ENCODE results near the gene PIP4K2A. TPM values are rescaled to one million over a fixed set of nuclear protein-coding genes. Genes with fewer than 3 reads are reported as not detected.

The PIP4K2A gene
- total RNA-seq, 1 donor from 2014 or later, result 28.6 TPM

DNA sequence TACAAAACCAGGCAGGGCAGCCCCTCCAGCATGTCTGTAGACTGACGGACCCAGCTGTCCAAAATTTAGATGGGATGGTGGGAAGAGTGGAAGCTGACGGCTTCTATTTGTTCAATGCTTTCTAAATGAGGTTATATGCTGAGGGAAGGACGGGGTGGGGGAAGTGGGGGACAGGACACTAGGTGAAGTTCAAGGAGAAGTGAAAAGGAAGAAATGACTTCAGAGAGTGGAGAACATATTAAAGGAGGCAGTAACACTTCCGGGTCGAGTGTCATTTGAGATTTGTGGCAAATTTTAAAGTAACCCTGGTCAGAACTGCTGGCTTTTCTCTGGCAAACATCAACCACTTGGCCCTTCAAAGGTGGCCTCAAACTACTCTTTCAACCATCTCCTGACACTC, 9.4 kb downstream of the PIP4K2A start:
- H3K4me3 ChIP-seq (ENCODE audit: low read depth, low read length), result no peak overlapping the region
- TF ChIP-seq, protein P1, sequence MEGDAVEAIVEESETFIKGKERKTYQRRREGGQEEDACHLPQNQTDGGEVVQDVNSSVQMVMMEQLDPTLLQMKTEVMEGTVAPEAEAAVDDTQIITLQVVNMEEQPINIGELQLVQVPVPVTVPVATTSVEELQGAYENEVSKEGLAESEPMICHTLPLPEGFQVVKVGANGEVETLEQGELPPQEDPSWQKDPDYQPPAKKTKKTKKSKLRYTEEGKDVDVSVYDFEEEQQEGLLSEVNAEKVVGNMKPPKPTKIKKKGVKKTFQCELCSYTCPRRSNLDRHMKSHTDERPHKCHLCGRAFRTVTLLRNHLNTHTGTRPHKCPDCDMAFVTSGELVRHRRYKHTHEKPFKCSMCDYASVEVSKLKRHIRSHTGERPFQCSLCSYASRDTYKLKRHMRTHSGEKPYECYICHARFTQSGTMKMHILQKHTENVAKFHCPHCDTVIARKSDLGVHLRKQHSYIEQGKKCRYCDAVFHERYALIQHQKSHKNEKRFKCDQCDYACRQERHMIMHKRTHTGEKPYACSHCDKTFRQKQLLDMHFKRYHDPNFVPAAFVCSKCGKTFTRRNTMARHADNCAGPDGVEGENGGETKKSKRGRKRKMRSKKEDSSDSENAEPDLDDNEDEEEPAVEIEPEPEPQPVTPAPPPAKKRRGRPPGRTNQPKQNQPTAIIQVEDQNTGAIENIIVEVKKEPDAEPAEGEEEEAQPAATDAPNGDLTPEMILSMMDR (conservative IDR thresholded peaks at IDR 0.05; ENCODE audit: low read depth, low read length), result no peak
- no peak for DNase-seq (ENCODE audit: low read depth)

DNA sequence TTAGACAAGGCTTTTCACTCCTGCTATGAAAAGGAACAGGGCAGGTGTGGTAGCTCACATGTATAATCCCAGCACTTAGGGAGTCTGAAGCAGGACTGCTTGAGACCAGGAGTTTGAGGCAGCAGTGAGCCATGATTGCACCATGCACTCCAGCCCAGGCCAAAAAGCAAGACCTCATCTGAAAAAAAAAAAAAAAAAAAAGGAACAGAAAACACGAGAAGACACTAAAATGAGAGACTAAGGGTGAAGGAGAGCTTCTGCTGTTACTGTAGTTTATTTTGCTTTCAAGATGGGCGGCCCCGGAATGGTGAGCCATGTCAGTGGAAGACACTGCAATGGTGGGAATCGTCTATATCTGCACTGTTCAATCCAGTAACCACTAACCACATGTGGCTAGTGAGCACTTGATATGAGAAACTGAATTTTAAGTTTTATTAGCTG, 9.9 kb downstream of the PIP4K2A start:
- TF ChIP-seq, protein P1 (conservative IDR thresholded peaks at IDR 0.05; ENCODE audit: low read depth, low read length), result no peak
- DNase-seq (ENCODE audit: low read depth), result no peak
- H3K4me3 ChIP-seq (ENCODE audit: low read depth, low read length), result no peak overlapping the region

DNA sequence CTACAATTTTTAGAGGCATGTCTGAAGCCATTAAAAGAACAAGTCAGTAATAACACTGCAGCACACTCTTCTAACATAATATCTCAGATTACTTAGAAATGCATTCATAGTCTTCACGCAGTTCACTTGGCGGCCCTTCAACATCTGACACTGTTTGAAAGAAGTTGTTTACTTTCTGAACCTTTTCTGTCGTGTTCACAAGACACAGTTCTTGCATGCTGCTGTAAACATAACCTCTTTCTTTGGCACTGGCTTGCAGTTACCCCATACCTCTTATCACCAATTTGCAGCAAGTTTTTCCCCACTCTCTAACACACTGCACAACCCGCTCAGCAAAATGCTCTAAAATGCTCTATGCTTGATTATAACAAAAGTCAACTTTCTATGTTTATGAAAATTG, 12.0 kb downstream of the PIP4K2A start:
- TF ChIP-seq, protein P1 (conservative IDR thresholded peaks at IDR 0.05; ENCODE audit: low read depth, low read length), result no peak
- no peak for DNase-seq (ENCODE audit: low read depth)
- no peak overlapping the region for H3K4me3 ChIP-seq (ENCODE audit: low read depth, low read length)

DNA sequence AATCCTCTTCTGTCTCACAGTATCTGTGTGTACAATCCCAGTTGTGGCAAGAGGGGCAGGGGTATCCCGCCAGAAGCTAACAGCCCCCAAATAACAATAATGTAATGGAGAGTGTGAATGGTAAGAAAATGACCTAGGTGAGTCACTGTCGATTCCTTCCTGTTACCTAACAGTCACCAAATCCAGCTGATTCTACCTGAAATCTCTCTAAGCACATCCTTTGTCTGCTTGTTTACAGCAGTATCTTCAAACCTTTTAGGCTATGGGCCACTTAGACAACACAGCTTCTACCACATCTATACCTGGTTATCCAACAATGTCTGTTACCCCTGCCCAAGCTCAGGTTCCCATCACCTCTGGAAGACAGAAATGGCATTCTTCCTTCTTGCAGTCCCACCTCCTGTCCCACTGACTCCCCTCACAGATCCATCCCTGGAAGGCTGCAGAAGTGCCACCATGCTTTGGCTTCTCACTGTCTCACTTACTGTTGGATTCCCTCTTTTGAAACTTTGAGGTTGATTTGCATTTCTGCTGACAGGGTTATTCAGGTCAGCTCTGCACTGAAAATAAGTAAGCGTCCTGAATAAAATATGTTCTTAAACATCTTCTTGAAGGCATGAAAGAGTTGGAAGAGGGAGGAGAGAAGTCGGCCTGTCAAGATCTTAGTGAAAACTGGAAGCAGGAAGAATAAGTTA, 13.1 kb downstream of the PIP4K2A start:
- no peak overlapping the region for H3K4me3 ChIP-seq (ENCODE audit: low read depth, low read length)
- DNase-seq (ENCODE audit: low read depth), result no peak
- TF ChIP-seq, protein P1 (conservative IDR thresholded peaks at IDR 0.05; ENCODE audit: low read depth, low read length), result no peak

DNA sequence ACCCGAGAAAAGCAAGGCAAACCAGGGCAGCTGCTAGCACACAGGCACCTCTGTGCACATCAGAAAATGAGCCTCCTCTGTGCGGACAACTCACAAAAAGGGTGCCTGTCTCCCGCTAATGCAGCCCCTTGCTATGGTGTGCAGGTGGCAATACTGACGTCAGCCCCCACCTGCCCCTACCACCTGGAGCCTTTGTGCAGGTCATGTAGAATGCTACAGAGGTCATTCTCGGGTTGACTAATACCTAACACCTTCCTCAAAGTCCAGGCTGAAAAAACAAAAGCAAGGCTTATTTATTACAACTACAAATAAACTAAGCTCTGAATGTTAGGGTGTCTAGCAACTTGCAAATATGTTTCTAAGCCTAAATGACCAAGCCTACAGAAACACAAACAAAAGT, 13.9 kb downstream of the PIP4K2A start:
- no peak for DNase-seq (ENCODE audit: low read depth)
- H3K4me3 ChIP-seq (ENCODE audit: low read depth, low read length), result no peak overlapping the region
- TF ChIP-seq, protein P1 (conservative IDR thresholded peaks at IDR 0.05; ENCODE audit: low read depth, low read length), result no peak

DNA sequence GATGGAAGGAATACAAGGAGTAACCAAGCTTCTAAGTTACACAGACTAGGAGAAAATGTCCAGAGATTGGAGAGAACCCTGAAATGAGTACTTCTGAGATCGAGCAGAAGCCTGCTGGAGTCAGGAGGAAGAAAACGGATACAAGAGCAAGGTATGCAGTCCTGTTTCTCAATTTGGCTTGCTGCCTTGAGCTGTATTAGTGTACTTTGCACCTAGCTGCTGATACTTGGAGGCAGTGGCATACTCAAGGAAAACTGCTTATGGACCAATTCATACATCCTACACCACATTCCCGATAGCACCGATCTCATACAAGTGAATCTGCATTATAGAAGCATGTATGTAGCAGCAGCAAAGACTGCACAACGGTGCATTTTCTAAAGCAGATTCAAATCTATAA, 14.4 kb downstream of the PIP4K2A start:
- no peak overlapping the region for H3K4me3 ChIP-seq (ENCODE audit: low read depth, low read length)
- DNase-seq (ENCODE audit: low read depth), result peak; percentile 42
- TF ChIP-seq, protein P1 (conservative IDR thresholded peaks at IDR 0.05; ENCODE audit: low read depth, low read length), result no peak

DNA sequence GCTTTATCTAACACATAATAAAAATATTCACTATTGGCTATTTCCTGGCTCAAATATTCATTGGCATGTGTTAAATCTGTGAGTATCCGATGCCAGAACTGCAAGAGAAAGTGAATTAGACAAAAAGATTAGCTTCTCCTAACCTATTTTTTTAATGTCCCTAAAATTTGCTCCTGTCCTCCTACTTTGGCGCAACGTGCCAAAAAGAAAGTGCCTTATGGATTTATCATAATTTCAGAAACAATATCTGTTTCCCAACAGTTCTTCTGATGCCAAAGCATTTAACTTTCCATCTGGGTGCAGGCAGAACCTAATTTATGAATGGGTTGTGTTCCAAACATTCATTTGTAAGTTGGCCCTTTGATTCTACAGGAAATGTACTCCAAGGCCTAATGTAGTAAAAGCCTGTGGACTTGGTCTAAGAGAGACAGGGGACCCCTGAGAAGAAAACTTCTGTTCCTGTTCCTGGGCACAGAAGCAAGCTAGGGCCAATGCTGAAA, 15.4 kb downstream of the PIP4K2A start:
- no peak for DNase-seq (ENCODE audit: low read depth)
- H3K4me3 ChIP-seq (ENCODE audit: low read depth, low read length), result no peak overlapping the region
- TF ChIP-seq, protein P1 (conservative IDR thresholded peaks at IDR 0.05; ENCODE audit: low read depth, low read length), result no peak

Data from epithelial cell of proximal tubule (primary cell).